ENCODE results near the gene TGIF2. TPM values are rescaled to one million over a fixed set of nuclear protein-coding genes. Genes with fewer than 3 reads are reported as not detected.

TGIF2 gene
- polyA plus RNA-seq, 1 experiment: 12.2 TPM

GRCh38 chr20:36528176-36528874, 45.1 kb upstream of the TGIF2 start:
- TF ChIP-seq CTCF (IDR thresholded peaks at IDR 0.05; ENCODE audit: low read depth, low read length): no peak
- H3K9me3 ChIP-seq (ENCODE audit: control insufficient read depth, insufficient read depth, low read length): no peaks in the 10 kb centered on the region; the same call in 1 of the 2 replicates
- H3K27ac ChIP-seq (ENCODE audit: low read depth, low read length): no peak overlapping the region
- no peak overlapping the region for H3K4me3 ChIP-seq (ENCODE audit: low read depth, low read length)
- H3K27me3 ChIP-seq (ENCODE audit: control insufficient read depth, insufficient read depth, low read length): no peaks in the 10 kb centered on the region
- CTCF ChIA-PET: no interaction called here
- no peak for DNase-seq (ENCODE audit: low read depth, low spot score)
- POLR2A ChIA-PET: no interaction called here

- DNase-seq (ENCODE audit: low read depth, low spot score): no peak
- POLR2A ChIA-PET: no interaction called here
- H3K27me3 ChIP-seq (ENCODE audit: control insufficient read depth, insufficient read depth, low read length): no peaks in the 10 kb centered on the region
- no peak overlapping the region for H3K4me3 ChIP-seq (ENCODE audit: low read depth, low read length)
- H3K27ac ChIP-seq (ENCODE audit: low read depth, low read length): no peak overlapping the region
- CTCF ChIA-PET: no interaction called here
- TF ChIP-seq CTCF (IDR thresholded peaks at IDR 0.05; ENCODE audit: low read depth, low read length): no peak
- H3K9me3 ChIP-seq (ENCODE audit: control insufficient read depth, insufficient read depth, low read length): no peaks in the 10 kb centered on the region; the same call in 1 of the 2 replicates
These were observed 44.5 kb upstream of the TGIF2 start for GRCh38 chr20:36528875-36529417.

- H3K9me3 ChIP-seq (ENCODE audit: control insufficient read depth, insufficient read depth, low read length): no peaks in the 10 kb centered on the region; the same call in 1 of the 2 replicates
- no peak overlapping the region for H3K27ac ChIP-seq (ENCODE audit: low read depth, low read length)
- ChIA-PET CTCF (no interaction called here), POLR2A (interaction anchor here (1.0 kb wide), 1 partner anchor 10 kb away, joined by 3 read pairs; no protein-coding TSS in a partner anchor)
- TF ChIP-seq CTCF (IDR thresholded peaks at IDR 0.05; ENCODE audit: low read depth, low read length): no peak
- no peaks in the 10 kb centered on the region for H3K27me3 ChIP-seq (ENCODE audit: control insufficient read depth, insufficient read depth, low read length)
- H3K4me3 ChIP-seq (ENCODE audit: low read depth, low read length): no peak overlapping the region
- no peak for DNase-seq (ENCODE audit: low read depth, low spot score)
These were observed 41.0 kb upstream of the TGIF2 start for GRCh38 chr20:36532388-36532787.

GRCh38 chr20:36532822-36533221, 40.6 kb upstream of the TGIF2 start:
- TF ChIP-seq CTCF (IDR thresholded peaks at IDR 0.05; ENCODE audit: low read depth, low read length): no peak
- CTCF ChIA-PET: no interaction called here

More at GRCh38 chr20:36532822-36533221, 40.6 kb upstream of the TGIF2 start:
- POLR2A ChIA-PET: interaction anchor here (1.0 kb wide), 1 partner anchor 9 kb away, joined by 3 read pairs; no protein-coding TSS in a partner anchor
- no peaks in the 10 kb centered on the region for H3K27me3 ChIP-seq (ENCODE audit: control insufficient read depth, insufficient read depth, low read length)
- no peak for DNase-seq (ENCODE audit: low read depth, low spot score)
- H3K9me3 ChIP-seq (ENCODE audit: control insufficient read depth, insufficient read depth, low read length): no peaks in the 10 kb centered on the region; the same call in 1 of the 2 replicates
- H3K27ac ChIP-seq (ENCODE audit: low read depth, low read length): no peak overlapping the region
- no peak overlapping the region for H3K4me3 ChIP-seq (ENCODE audit: low read depth, low read length)

Data from AG04450 (cell line).